GM19397 (cell line): ENCODE data around the gene ERCC2.
"Not testable (repeated sequence)": the region's sequence is repeated elsewhere in the genome, so short reads cannot be mapped to it uniquely, and the experiment has no call there.

ENCODE experiments used
- ATAC-seq: cut with Tn5 transposase; IDR thresholded peaks from one replicate; pipeline ENCODE4 v1.9.1; 2021; ENCODE audit warnings: mild to moderate bottlenecking, moderate library complexity; ENCODE audit not compliant: unreplicated experiment

Gene ERCC2

GRCh38 chr19:45339629-45340028 lies 30.7 kb downstream of the ERCC2 start:
- no peak for ATAC-seq

- no peak for ATAC-seq
Measured at GRCh38 chr19:45336696-45337251, 33.6 kb downstream of the ERCC2 start.

- ATAC-seq = not testable (repeated sequence)
Measured at GRCh38 chr19:45334881-45335280, 35.5 kb downstream of the ERCC2 start.

GRCh38 chr19:45333609-45334303 lies 36.6 kb downstream of the ERCC2 start:
- no peak for ATAC-seq

- ATAC-seq = no peak
Measured at GRCh38 chr19:45331411-45331810, 39.0 kb downstream of the ERCC2 start.

- ATAC-seq = no peak
Measured at GRCh38 chr19:45327404-45328143, 42.8 kb downstream of the ERCC2 start.

GRCh38 chr19:45324349-45324907 lies 45.9 kb downstream of the ERCC2 start:
- no peak for ATAC-seq

- ATAC-seq = no peak
Measured at GRCh38 chr19:45323671-45324081, 46.7 kb downstream of the ERCC2 start.

GRCh38 chr19:45322744-45323281 lies 47.6 kb downstream of the ERCC2 start, which contains the start of gene CKM:
CKM (minus strand) TSS chr19:45322875; CDS start chr19:45319713, 3,162 bp downstream.
- no peak for ATAC-seq

- no peak for ATAC-seq
Measured at GRCh38 chr19:45322311-45322710, 48.1 kb downstream of the ERCC2 start.

GRCh38 chr19:45321848-45322247 lies 48.5 kb downstream of the ERCC2 start:
- ATAC-seq = no peak

- ATAC-seq = no peak
Measured at GRCh38 chr19:45320997-45321775, 49.2 kb downstream of the ERCC2 start.

GRCh38 chr19:45315304-45315703 lies 55.1 kb downstream of the ERCC2 start:
- no peak for ATAC-seq

- ATAC-seq = no peak
Measured at GRCh38 chr19:45314708-45315245, 55.6 kb downstream of the ERCC2 start.

GRCh38 chr19:45312285-45312684 lies 58.1 kb downstream of the ERCC2 start:
- not testable (repeated sequence) for ATAC-seq

- ATAC-seq = no peak
Measured at GRCh38 chr19:45311621-45312020, 58.8 kb downstream of the ERCC2 start.

GRCh38 chr19:45309322-45309721 lies 61.1 kb downstream of the ERCC2 start:
- ATAC-seq = not testable (repeated sequence)

- ATAC-seq = no peak
Measured at GRCh38 chr19:45307361-45307760, 63.0 kb downstream of the ERCC2 start.

GRCh38 chr19:45306518-45307027 lies 63.8 kb downstream of the ERCC2 start:
- no peak for ATAC-seq

GRCh38 chr19:45306040-45306439 lies 64.3 kb downstream of the ERCC2 start:
- no peak for ATAC-seq
